ENCODE measurements around the gene TBX2.

DNA sequence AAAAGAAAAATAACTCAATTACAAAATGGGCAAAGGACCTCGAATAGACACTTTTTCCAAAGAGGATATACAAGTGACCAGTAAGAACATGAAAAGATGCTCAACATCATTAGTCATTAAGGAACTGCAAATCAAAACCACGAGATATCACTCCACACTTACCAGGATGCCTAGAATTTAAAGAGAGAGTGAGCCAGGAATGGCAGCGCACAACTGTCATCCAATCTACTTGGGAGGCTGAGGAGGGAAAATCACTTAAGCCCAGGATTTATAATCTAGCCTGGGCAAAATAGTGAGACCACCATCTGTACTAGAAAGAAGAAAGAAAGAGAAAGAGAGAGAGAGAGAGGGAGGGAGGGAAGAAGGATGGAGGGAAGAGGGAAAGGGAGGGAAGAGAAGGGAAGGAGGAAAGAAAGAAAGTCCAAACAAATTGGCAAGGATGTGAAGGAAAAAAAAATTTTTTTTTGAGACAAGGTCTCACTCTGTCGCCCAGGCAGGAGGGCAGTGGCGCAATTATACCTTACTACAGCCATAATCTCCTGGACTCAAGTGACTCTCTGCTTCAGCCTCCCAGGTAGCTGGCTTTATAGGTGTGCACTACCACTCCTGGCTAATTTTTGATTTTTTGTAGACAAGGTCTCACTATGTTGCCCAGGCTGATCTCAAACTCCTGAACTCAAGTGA is 22.6 kb downstream of the TBX2 start:
- no peak for TF ChIP-seq POLR2A (IDR thresholded peaks at IDR 0.05; ENCODE audit: low read depth, low read length)
- TF ChIP-seq POLR2AphosphoS5 (IDR thresholded peaks at IDR 0.05; ENCODE audit: low read depth, low read length), result no peak
